NCI-H460 (cell line): ENCODE data around the gene CALM3. TPM values are rescaled to one million over a fixed set of nuclear protein-coding genes. Genes with fewer than 3 reads are reported as not detected.

Source experiments
- total RNA-seq: library from RNA; depleted of rRNA; stranded (reverse); fragments of >200 nt; shearing (Covaris generic); gene quantifications from 2 replicates; pipeline ENCODE4 v1.2.3, GENCODE V29; 2014; rRNA removed

Gene CALM3
- total RNA-seq, 1 experiment from 2014 or later, result 53.8 TPM

Other genes with a start within 250 kb of the CALM3 start
- gene CCDC8, start 187.8 kb upstream of the CALM3 start, total RNA-seq, result not detected in 2 replicates
- gene PNMA8C, start 172.4 kb upstream of the CALM3 start, total RNA-seq, result not detected in 2 replicates
- gene PNMA8A, start 129.8 kb upstream of the CALM3 start, total RNA-seq, result not detected in 2 replicates
- not detected in 2 replicates for gene PNMA8B, start 105.5 kb upstream of the CALM3 start, total RNA-seq
- gene PTGIR, start 23.8 kb downstream of the CALM3 start, total RNA-seq, result not detected in 2 replicates
- gene GNG8, start 34.9 kb downstream of the CALM3 start, total RNA-seq, result not detected in 2 replicates
- not detected in 2 replicates for gene DACT3, start 59.9 kb downstream of the CALM3 start, total RNA-seq
- gene PRKD2, start 115.8 kb downstream of the CALM3 start, total RNA-seq, result 4.2 and 7.2 TPM in 2 replicates
- gene FKRP, start 144.7 kb downstream of the CALM3 start, total RNA-seq, result 8.5 TPM in 2 replicates
- 59.2 and 73.9 TPM in 2 replicates for gene STRN4, start 145.1 kb downstream of the CALM3 start, total RNA-seq
- gene SLC1A5, start 187.3 kb downstream of the CALM3 start, total RNA-seq, result 253 and 259 TPM in 2 replicates
- gene AP2S1, start 249.5 kb downstream of the CALM3 start, total RNA-seq, result 110 and 111 TPM in 2 replicates